HepG2 (cell line): Measurements from ENCODE around the gene EDEM3. TPM values are rescaled to one million over a fixed set of nuclear protein-coding genes. Genes with fewer than 3 reads are reported as not detected.

ENCODE experiments used
- FOXC1 ChIP-seq: sonication (generic); formaldehyde crosslinking; IDR thresholded peaks from 2 replicates; pipeline ENCODE4 v1.8.0; 2022; ENCODE audit warnings: mild to moderate bottlenecking, missing genetic modification reagents, borderline replicate concordance
- KLF12 ChIP-seq: sonication (generic); formaldehyde crosslinking; IDR thresholded peaks from 2 replicates; pipeline ENCODE4 v1.4.0; 2020; ENCODE audit warnings: missing genetic modification reagents, borderline replicate concordance
- MEIS2 ChIP-seq: sonication (generic); formaldehyde crosslinking; IDR thresholded peaks from 2 replicates; pipeline ENCODE4 v1.9.0; 2021; ENCODE audit warnings: mild to moderate bottlenecking, missing genetic modification reagents
- NR2C2 ChIP-seq: sonication (generic); formaldehyde crosslinking; IDR thresholded peaks from 2 replicates; pipeline ENCODE4 v1.4.0; 2020; ENCODE audit warnings: missing genetic modification reagents, mild to moderate bottlenecking, moderate library complexity, borderline replicate concordance
- POLR2AphosphoS2 ChIP-seq: IDR thresholded peaks from 2 replicates; pipeline ENCODE4 v1.6.1; 2011; ENCODE audit warnings: low read depth, low read length, improper control_type of control experiment
- RXRA ChIP-seq: sonication (generic); formaldehyde crosslinking; IDR thresholded peaks from 2 replicates; pipeline ENCODE4 v1.5.1; 2020; ENCODE audit warnings: missing genetic modification reagents
- ZNF143 ChIP-seq: sonication (generic); formaldehyde crosslinking; IDR thresholded peaks from 2 replicates; pipeline ENCODE4 v1.4.0; 2020; ENCODE audit warnings: missing genetic modification reagents
- ZNF251 ChIP-seq: sonication (generic); formaldehyde crosslinking; IDR thresholded peaks from 2 replicates; pipeline ENCODE4 v1.9.0; 2021; ENCODE audit warnings: mild to moderate bottlenecking, missing genetic modification reagents
- ZNF598 ChIP-seq: sonication (generic); formaldehyde crosslinking; IDR thresholded peaks from 2 replicates; pipeline ENCODE4 v1.5.1; 2020; ENCODE audit warnings: mild to moderate bottlenecking, missing genetic modification reagents, borderline replicate concordance
- ZNF703 ChIP-seq: sonication (generic); formaldehyde crosslinking; IDR thresholded peaks from 2 replicates; pipeline ENCODE4 v1.5.1; 2020; ENCODE audit warnings: missing genetic modification reagents, mild to moderate bottlenecking, moderate library complexity, borderline replicate concordance
- ZNF724P ChIP-seq: sonication (generic); formaldehyde crosslinking; IDR thresholded peaks from 2 replicates; pipeline ENCODE4 v1.8.0; 2022; ENCODE audit warnings: missing genetic modification reagents, borderline replicate concordance
- ZSCAN12 ChIP-seq: sonication (generic); formaldehyde crosslinking; IDR thresholded peaks from 2 replicates; pipeline ENCODE4 v1.9.0; 2021; ENCODE audit warnings: mild to moderate bottlenecking, missing genetic modification reagents
- polyA plus RNA-seq, 8 experiments: library from polyadenylated mRNA; depleted of rRNA in 3 of 8; stranded (reverse) in 7 of 8; unstranded in 1 of 8; fragments of >200 nt; fragmentation: Illumina TruSeq in 4 of 8; extraction: Trizol in 4 of 8; gene quantifications; 2 replicates each; pipeline versions ENCODE4 v1.2.1 to v1.2.3, GENCODE V29; 2011 to 2016; ENCODE audit warnings: low read depth in 4 of 8, missing spikeins in 1 of 8, mixed read lengths in 1 of 8; ENCODE audit not compliant: insufficient read depth in 1 of 8
- total RNA-seq, 5 experiments: library from RNA; depleted of rRNA; stranded (reverse); fragments of >200 nt; fragmentation: Illumina TruSeq; extraction: Trizol; gene quantifications; 2 replicates each; pipeline ENCODE4 v1.2.3, GENCODE V29; 2016; ENCODE audit warnings: low read depth in 1 of 5
- TF ChIP-seq, protein P1 (sequence below): sonication (generic); formaldehyde crosslinking; IDR thresholded peaks from 2 replicates; pipeline ENCODE4 v1.4.0; 2020; ENCODE audit warnings: missing genetic modification reagents, borderline replicate concordance
- TF ChIP-seq, protein P2 (sequence below): sonication (generic); formaldehyde crosslinking; IDR thresholded peaks from 2 replicates; pipeline ENCODE4 v1.9.0; 2021; ENCODE audit warnings: missing genetic modification reagents, borderline replicate concordance
- TF ChIP-seq, protein P3 (sequence below): sonication (generic); formaldehyde crosslinking; IDR thresholded peaks from 2 replicates; pipeline ENCODE4 v1.4.0; 2020; ENCODE audit warnings: mild to moderate bottlenecking, missing genetic modification reagents
- TF ChIP-seq, protein P4 (sequence below), 2 experiments: sonication (generic) in 1 of 2; formaldehyde crosslinking in 1 of 2; IDR thresholded peaks; 2 replicates each; pipeline versions ENCODE4 v1.4.0 to v1.6.1; 2018 to 2020; ENCODE audit warnings: missing genetic modification reagents in 2 of 2, borderline replicate concordance in 1 of 2, low read depth in 1 of 2, mild to moderate bottlenecking in 1 of 2, missing biosample characterization in 1 of 2

Gene EDEM3
- total and polyA plus RNA-seq, 2 of the 13 experiments (the other 11 are each of a cell fraction or from before 2014, with no cell fraction given), result 13.1 to 18.2 TPM

DNA sequence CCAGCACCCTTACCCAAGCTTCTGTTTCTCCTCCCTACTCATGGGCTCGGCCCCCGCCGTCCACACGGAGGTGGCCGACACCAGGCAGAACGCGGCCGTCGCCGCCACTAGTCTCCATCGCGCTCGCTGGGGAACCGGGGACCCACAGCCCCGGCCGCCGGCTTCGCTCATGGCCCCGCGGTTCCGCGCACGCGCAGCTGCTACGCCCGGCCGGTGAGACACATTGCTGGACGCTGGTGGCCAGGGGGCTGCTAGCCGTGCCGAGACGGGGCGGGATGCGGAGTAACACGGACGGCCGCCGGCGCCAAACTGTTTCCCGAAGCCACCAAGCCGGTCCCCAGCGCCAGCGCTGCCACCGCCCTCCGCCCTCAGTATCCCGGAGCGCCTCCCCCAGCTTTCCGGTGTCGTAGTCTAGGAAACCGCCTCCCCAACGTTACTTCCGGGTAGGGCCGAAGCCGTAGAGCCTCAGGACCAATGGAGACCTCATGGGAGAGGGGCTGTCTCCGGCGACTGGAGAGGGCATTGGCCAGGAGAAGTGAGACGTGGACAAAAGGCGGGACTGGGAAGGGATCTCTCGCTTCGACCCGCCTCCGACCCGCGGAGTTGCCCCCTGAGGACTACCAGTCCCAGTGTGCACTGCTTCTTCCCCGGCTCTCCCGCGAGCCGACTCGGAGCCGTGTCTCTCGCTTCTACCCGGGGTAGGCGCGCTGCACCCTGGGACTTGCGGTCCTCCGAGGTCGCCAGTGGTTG, at the start of gene EDEM3 (continued):
- TF ChIP-seq, protein P1, sequence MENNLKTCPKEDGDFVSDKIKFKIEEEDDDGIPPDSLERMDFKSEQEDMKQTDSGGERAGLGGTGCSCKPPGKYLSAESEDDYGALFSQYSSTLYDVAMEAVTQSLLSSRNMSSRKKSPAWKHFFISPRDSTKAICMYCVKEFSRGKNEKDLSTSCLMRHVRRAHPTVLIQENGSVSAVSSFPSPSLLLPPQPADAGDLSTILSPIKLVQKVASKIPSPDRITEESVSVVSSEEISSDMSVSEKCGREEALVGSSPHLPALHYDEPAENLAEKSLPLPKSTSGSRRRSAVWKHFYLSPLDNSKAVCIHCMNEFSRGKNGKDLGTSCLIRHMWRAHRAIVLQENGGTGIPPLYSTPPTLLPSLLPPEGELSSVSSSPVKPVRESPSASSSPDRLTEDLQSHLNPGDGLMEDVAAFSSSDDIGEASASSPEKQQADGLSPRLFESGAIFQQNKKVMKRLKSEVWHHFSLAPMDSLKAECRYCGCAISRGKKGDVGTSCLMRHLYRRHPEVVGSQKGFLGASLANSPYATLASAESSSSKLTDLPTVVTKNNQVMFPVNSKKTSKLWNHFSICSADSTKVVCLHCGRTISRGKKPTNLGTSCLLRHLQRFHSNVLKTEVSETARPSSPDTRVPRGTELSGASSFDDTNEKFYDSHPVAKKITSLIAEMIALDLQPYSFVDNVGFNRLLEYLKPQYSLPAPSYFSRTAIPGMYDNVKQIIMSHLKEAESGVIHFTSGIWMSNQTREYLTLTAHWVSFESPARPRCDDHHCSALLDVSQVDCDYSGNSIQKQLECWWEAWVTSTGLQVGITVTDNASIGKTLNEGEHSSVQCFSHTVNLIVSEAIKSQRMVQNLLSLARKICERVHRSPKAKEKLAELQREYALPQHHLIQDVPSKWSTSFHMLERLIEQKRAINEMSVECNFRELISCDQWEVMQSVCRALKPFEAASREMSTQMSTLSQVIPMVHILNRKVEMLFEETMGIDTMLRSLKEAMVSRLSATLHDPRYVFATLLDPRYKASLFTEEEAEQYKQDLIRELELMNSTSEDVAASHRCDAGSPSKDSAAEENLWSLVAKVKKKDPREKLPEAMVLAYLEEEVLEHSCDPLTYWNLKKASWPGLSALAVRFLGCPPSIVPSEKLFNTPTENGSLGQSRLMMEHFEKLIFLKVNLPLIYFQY (CRISPR knock-in tag), result 0 out of 2 replicates have a peak, but pooled peaks have one; percentile 33
- TF ChIP-seq POLR2AphosphoS2 (no peak), ZNF143 (CRISPR knock-in tag) (peak; percentile 94), ZNF251 (no peak), NR2C2 (peak; percentile 88), FOXC1 (CRISPR knock-in tag) (peak; percentile 69; the same call in 1 of the 2 replicates), ZNF724P (CRISPR knock-in tag) (0 out of 2 replicates have a peak, but pooled peaks have one; percentile 17), ZNF598 (peak; percentile 75; the same call in 1 of the 2 replicates), ZSCAN12 (CRISPR knock-in tag) (no peak), MEIS2 (CRISPR knock-in tag) (peak; percentile 8; the same call in 1 of the 2 replicates), KLF12 (CRISPR knock-in tag) (0 out of 2 replicates have a peak, but pooled peaks have one; percentile 14), RXRA (CRISPR knock-in tag) (peak; percentile 34; the same call in 1 of the 2 replicates), ZNF703 (CRISPR knock-in tag) (no peak)
- TF ChIP-seq, protein P2, sequence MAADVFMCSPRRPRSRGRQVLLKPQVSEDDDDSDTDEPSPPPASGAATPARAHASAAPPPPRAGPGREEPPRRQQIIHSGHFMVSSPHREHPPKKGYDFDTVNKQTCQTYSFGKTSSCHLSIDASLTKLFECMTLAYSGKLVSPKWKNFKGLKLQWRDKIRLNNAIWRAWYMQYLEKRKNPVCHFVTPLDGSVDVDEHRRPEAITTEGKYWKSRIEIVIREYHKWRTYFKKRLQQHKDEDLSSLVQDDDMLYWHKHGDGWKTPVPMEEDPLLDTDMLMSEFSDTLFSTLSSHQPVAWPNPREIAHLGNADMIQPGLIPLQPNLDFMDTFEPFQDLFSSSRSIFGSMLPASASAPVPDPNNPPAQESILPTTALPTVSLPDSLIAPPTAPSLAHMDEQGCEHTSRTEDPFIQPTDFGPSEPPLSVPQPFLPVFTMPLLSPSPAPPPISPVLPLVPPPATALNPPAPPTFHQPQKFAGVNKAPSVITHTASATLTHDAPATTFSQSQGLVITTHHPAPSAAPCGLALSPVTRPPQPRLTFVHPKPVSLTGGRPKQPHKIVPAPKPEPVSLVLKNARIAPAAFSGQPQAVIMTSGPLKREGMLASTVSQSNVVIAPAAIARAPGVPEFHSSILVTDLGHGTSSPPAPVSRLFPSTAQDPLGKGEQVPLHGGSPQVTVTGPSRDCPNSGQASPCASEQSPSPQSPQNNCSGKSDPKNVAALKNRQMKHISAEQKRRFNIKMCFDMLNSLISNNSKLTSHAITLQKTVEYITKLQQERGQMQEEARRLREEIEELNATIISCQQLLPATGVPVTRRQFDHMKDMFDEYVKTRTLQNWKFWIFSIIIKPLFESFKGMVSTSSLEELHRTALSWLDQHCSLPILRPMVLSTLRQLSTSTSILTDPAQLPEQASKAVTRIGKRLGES (CRISPR knock-in tag), result 0 out of 2 replicates have a peak, but pooled peaks have one; percentile 44
- TF ChIP-seq, protein P3, sequence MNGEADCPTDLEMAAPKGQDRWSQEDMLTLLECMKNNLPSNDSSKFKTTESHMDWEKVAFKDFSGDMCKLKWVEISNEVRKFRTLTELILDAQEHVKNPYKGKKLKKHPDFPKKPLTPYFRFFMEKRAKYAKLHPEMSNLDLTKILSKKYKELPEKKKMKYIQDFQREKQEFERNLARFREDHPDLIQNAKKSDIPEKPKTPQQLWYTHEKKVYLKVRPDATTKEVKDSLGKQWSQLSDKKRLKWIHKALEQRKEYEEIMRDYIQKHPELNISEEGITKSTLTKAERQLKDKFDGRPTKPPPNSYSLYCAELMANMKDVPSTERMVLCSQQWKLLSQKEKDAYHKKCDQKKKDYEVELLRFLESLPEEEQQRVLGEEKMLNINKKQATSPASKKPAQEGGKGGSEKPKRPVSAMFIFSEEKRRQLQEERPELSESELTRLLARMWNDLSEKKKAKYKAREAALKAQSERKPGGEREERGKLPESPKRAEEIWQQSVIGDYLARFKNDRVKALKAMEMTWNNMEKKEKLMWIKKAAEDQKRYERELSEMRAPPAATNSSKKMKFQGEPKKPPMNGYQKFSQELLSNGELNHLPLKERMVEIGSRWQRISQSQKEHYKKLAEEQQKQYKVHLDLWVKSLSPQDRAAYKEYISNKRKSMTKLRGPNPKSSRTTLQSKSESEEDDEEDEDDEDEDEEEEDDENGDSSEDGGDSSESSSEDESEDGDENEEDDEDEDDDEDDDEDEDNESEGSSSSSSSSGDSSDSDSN, result peak; percentile 88
- TF ChIP-seq, protein P4, sequence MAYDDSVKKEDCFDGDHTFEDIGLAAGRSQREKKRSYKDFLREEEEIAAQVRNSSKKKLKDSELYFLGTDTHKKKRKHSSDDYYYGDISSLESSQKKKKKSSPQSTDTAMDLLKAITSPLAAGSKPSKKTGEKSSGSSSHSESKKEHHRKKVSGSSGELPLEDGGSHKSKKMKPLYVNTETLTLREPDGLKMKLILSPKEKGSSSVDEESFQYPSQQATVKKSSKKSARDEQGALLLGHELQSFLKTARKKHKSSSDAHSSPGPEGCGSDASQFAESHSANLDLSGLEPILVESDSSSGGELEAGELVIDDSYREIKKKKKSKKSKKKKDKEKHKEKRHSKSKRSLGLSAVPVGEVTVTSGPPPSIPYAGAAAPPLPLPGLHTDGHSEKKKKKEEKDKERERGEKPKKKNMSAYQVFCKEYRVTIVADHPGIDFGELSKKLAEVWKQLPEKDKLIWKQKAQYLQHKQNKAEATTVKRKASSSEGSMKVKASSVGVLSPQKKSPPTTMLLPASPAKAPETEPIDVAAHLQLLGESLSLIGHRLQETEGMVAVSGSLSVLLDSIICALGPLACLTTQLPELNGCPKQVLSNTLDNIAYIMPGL (CRISPR knock-in tag; IDR thresholded peaks at IDR 0.05; ENCODE audit: borderline replicate concordance in 1 of 2, low read depth in 1 of 2), result peak in 1 of 2 experiments; percentile 56; a peak in 2 of 4 replicates
